K562 (cell line): ENCODE results near the gene CCR8. TPM values are rescaled to one million over a fixed set of nuclear protein-coding genes. Genes with fewer than 3 reads are reported as not detected.

Experiments
- ATAC-seq: fragments of 200-7000 bp; cut with Tn5 transposase; 3 replicates; pipeline ENCODE4 v1.9.1; 2020; ENCODE audit warnings: moderate library complexity
- BruUV-seq: library from RNA; stranded (reverse); fragments of 400-500 nt; replicated peaks from 2 replicates; lab custom pipeline; 2021; lab: Mats Ljungman, UMichigan
- CTCF ChIA-PET: fragments of 300-600 bp; formaldehyde crosslinking; extraction: SDS; loops from one replicate; lab custom pipeline; 2021; ENCODE audit warnings: low intra/inter-chr PET ratio; lab: Yijun Ruan, JAX
- POLR2A ChIA-PET: fragments of 300-600, 350-650 bp; sonication (Branson Sonifier 250); formaldehyde crosslinking; extraction: SDS; loops from one replicate; lab custom pipeline; 2021; ENCODE audit warnings: antibody characterized with exemption, inconsistent platforms; lab: Yijun Ruan, JAX
- DNase-seq, 4 experiments: peaks; one replicate each; pipeline versions ENCODE4 v3.0.0 to v3.0.0-alpha.2; 2011 to 2018; ENCODE audit warnings: low spot score in 3 of 4, mixed read lengths in 3 of 4; ENCODE audit errors: extremely low read depth in 1 of 4
- FAIRE-seq: peaks from 2 replicates; lab custom pipeline; 2011; peaks lifted over from hg19 to GRCh38; lab: Jason Lieb, UNC
- H2AFZ ChIP-seq: 2 replicates; pipeline ENCODE4 v1.6.0; 2011; ENCODE audit warnings: low read depth, low read length, control low read depth, inconsistent platforms
- H3K27ac ChIP-seq: fragments of 200-600 bp; 3 replicates; pipeline ENCODE4 v1.8.0; 2011; ENCODE audit warnings: low read depth, mild to moderate bottlenecking, control low read depth, inconsistent platforms, low read length, moderate library complexity, mixed read lengths; ENCODE audit errors: extremely low read depth
- H3K27me3 ChIP-seq, 2 experiments: fragments of 300-600 bp in 1 of 2; 2 replicates in 1 of 2; 3 replicates in 1 of 2; pipeline versions ENCODE4 v1.6.0 to v1.8.0; 2011; ENCODE audit warnings: inconsistent platforms in 2 of 2, low read length in 2 of 2, mild to moderate bottlenecking in 1 of 2, mixed read lengths in 1 of 2, moderate library complexity in 1 of 2; ENCODE audit not compliant: control insufficient read depth in 2 of 2, insufficient read depth in 2 of 2
- H3K36me3 ChIP-seq: fragments of 300-600 bp; 3 replicates; pipeline ENCODE4 v1.8.0; 2011; ENCODE audit warnings: mild to moderate bottlenecking, low read length, inconsistent platforms; ENCODE audit not compliant: control insufficient read depth, insufficient read depth
- H3K4me1 ChIP-seq, 2 experiments: fragments of 200-600 bp in 1 of 2; replicated peaks in 1 of 2; 2 replicates in 1 of 2; 3 replicates in 1 of 2; pipeline versions ENCODE4 v1.5.1 to v1.8.0; 2011; ENCODE audit warnings: inconsistent platforms in 2 of 2, low read length in 2 of 2, mild to moderate bottlenecking in 1 of 2, mixed read lengths in 1 of 2, moderate library complexity in 1 of 2; ENCODE audit not compliant: control insufficient read depth in 2 of 2, insufficient read depth in 2 of 2
- H3K4me2 ChIP-seq: 2 replicates; pipeline ENCODE4 v1.6.1; 2011; ENCODE audit warnings: low read length, control low read depth, inconsistent platforms, mixed read lengths; ENCODE audit not compliant: insufficient read depth
- H3K4me3 ChIP-seq: fragments of 200-600 bp; sonication (generic), shearing (Covaris generic); 2 replicates; pipeline ENCODE4 v1.5.1; 2016; ENCODE audit warnings: control low read depth, inconsistent platforms
- H3K79me2 ChIP-seq: fragments of 200-600 bp; 3 replicates; pipeline ENCODE4 v1.8.0; 2011; ENCODE audit warnings: low read length, inconsistent platforms; ENCODE audit not compliant: control insufficient read depth, insufficient read depth
- H3K9ac ChIP-seq, 2 experiments: 2 replicates each; pipeline versions ENCODE4 v1.6.0 to v1.6.1; 2011; ENCODE audit warnings: low read depth in 2 of 2, low read length in 2 of 2, control low read depth in 1 of 2, inconsistent platforms in 1 of 2, mild to moderate bottlenecking in 1 of 2, mixed read lengths in 1 of 2; ENCODE audit not compliant: insufficient read depth in 1 of 2
- H3K9me1 ChIP-seq: one replicate; pipeline ENCODE4 v1.6.0; 2011; ENCODE audit warnings: inconsistent platforms, mild to moderate bottlenecking, low read length, moderate library complexity; ENCODE audit not compliant: control insufficient read depth, insufficient read depth
- H3K9me3 ChIP-seq: replicated peaks from 2 replicates; pipeline ENCODE4 v1.5.1; 2011; ENCODE audit warnings: low read depth, low read length, inconsistent platforms; ENCODE audit not compliant: control insufficient read depth, insufficient read depth
- H4K20me1 ChIP-seq: replicated peaks from 2 replicates; pipeline ENCODE4 v1.6.1; 2011; ENCODE audit warnings: low read length, inconsistent platforms, mixed read lengths; ENCODE audit not compliant: control insufficient read depth, insufficient read depth
- L3MBTL2 ChIP-seq: fragments of 450-650 bp; IDR thresholded peaks from 2 replicates; pipeline ENCODE4 v1.6.1; 2016; ENCODE audit warnings: mild to moderate bottlenecking, moderate library complexity
- NR1H2 ChIP-seq: sonication (generic); formaldehyde crosslinking; IDR thresholded peaks from 2 replicates; pipeline ENCODE4 v1.4.0; 2020; ENCODE audit warnings: mild to moderate bottlenecking, missing genetic modification reagents
- TRIM25 ChIP-seq: fragments of 450-650 bp; IDR thresholded peaks from 2 replicates; pipeline ENCODE4 v1.7.0; 2016; ENCODE audit warnings: borderline replicate concordance
- ZBTB40 ChIP-seq, 2 experiments: fragments of 450-650 bp in 1 of 2; sonication (generic) in 1 of 2; formaldehyde crosslinking in 1 of 2; IDR thresholded peaks; 2 replicates each; pipeline versions ENCODE4 v1.7.1 to v1.9.0; 2016 to 2022; ENCODE audit warnings: inconsistent platforms in 1 of 2, mild to moderate bottlenecking in 1 of 2, missing genetic modification reagents in 1 of 2
- ZNF121 ChIP-seq: sonication (generic); formaldehyde crosslinking; conservative IDR thresholded peaks from 2 replicates; pipeline ENCODE4 v1.8.0; 2022; ENCODE audit warnings: missing genetic modification reagents
- ZNF174 ChIP-seq: fragments of 250-450 bp; sonication (Bioruptor Pico); IDR thresholded peaks from 2 replicates; pipeline ENCODE4 v1.4.0; 2020; ENCODE audit warnings: mild to moderate bottlenecking
- ZNF253 ChIP-seq: fragments of 250-450 bp; sonication (Bioruptor Pico); conservative IDR thresholded peaks from 2 replicates; pipeline ENCODE4 v1.6.1; 2021; ENCODE audit warnings: mild to moderate bottlenecking
- ZNF263 ChIP-seq: sonication (generic); formaldehyde crosslinking; IDR thresholded peaks from 2 replicates; pipeline ENCODE4 v1.8.0; 2022; ENCODE audit warnings: mild to moderate bottlenecking, missing genetic modification reagents, borderline replicate concordance
- ZNF655 ChIP-seq: fragments of 250-450 bp; sonication (Bioruptor Pico); IDR thresholded peaks from 2 replicates; pipeline ENCODE4 v1.5.0; 2021
- WGBS: fragments of 100-300 bp; shearing (Covaris generic); methylation state at CpG from one replicate; pipeline ENCODE4 v1.1.6; 2016; ENCODE audit warnings: low coverage, mixed read lengths; ENCODE audit not compliant: insufficient coverage; ENCODE audit errors: missing lambda C conversion rate; 5-methylcytosine and 5-hydroxymethylcytosine counted together
- in situ Hi-C: fragments of 300-500 bp; cut with MboI; formaldehyde crosslinking; loops from 4 replicates; pipeline ENCODE4 v1.15.0; 2018; ENCODE audit warnings: inconsistent platforms, mixed read lengths
- intact Hi-C: fragments of 100-400 bp; cut with micrococcal nuclease; formaldehyde crosslinking; loops from 2 replicates; pipeline ENCODE4 v1.14.2; 2022
- polyA plus RNA-seq, 8 experiments: library from polyadenylated mRNA; depleted of rRNA in 4 of 8; stranded (reverse) in 5 of 8; unstranded in 3 of 8; fragments of >200 nt; fragmentation: Nextera tagmentation in 2 of 8; fragmentation: Illumina TruSeq in 1 of 8; extraction: Ambion mirVana in 2 of 8; extraction: Trizol in 1 of 8; gene quantifications; 2 replicates each; pipeline versions ENCODE4 v1.2.1 to v1.2.3, GENCODE V29; 2011 to 2014; ENCODE audit warnings: inconsistent platforms in 1 of 8, missing spikeins in 1 of 8
- total RNA-seq, 7 experiments: library from RNA; depleted of rRNA in 6 of 7; stranded (reverse); fragments of >200 nt in 6 of 7; fragmentation: Illumina TruSeq in 2 of 7; extraction: Trizol in 2 of 7; gene quantifications; 2 replicates each; pipeline versions ENCODE4 v1.2.1 to v1.2.3, GENCODE V29; 2011 to 2021; ENCODE audit warnings: low replicate concordance in 1 of 7

CCR8 gene
- total and polyA plus RNA-seq, 9 of the 15 experiments (the other 6 are each of a cell fraction or from before 2014, with no cell fraction given) = not detected

GRCh38 chr3:39334205-39334604, 4.7 kb downstream of the CCR8 start:
- TF ChIP-seq ZNF174 (CRISPR knock-in tag) = no peak
- TF ChIP-seq L3MBTL2 = no peak
- TF ChIP-seq ZBTB40 (IDR thresholded peaks at IDR 0.05) = no peak
- no peak for TF ChIP-seq ZBTB40 (CRISPR knock-in tag; IDR thresholded peaks at IDR 0.05)
- TF ChIP-seq ZNF655 (CRISPR knock-in tag) = no peak
- TF ChIP-seq ZNF263 (CRISPR knock-in tag) = no peak
- TF ChIP-seq ZNF253 (CRISPR knock-in tag) = no peak
- no peak for TF ChIP-seq NR1H2 (CRISPR knock-in tag)
- TF ChIP-seq ZNF121 = no peak
- TF ChIP-seq TRIM25 = no peak
- H3K36me3 ChIP-seq = no peaks in the 10 kb centered on the region
- FAIRE-seq = no peak
- H3K9me3 ChIP-seq = no peaks in the 10 kb centered on the region
- peaks cover 0 to 5% of the 10 kb centered on the region in 2 experiments; a peak in 1 of 5 replicates for H3K27me3 ChIP-seq
- POLR2A ChIA-PET = interaction anchor here (1.4 kb wide), 1 partner anchor 10 kb away, joined by 3 read pairs; no protein-coding TSS in a partner anchor
- H3K9ac ChIP-seq = no peak overlapping the region
- 1% methylated on average over 4 of the region's 4 CpGs for WGBS
- no peak overlapping the region for H3K4me2 ChIP-seq
- no peak overlapping the region for H3K27ac ChIP-seq
- no peaks in the 10 kb centered on the region for H4K20me1 ChIP-seq
- H3K4me3 ChIP-seq = no peak overlapping the region
- H3K79me2 ChIP-seq = no peaks in the 10 kb centered on the region
- BruUV-seq = no TSS peak
- CTCF ChIA-PET = no interaction called here
- no peak overlapping the region for H2AFZ ChIP-seq
- no peak for DNase-seq
- H3K9me1 ChIP-seq = no peaks in the 10 kb centered on the region
- in situ Hi-C loops (no loop called here), intact Hi-C loops (no loop called here)
- ATAC-seq = no peak
- no peaks in the 10 kb centered on the region; a peak in 1 of 5 replicates for H3K4me1 ChIP-seq
